Measurements from ENCODE around the gene CACNA2D3.

Gene CACNA2D3

DNA sequence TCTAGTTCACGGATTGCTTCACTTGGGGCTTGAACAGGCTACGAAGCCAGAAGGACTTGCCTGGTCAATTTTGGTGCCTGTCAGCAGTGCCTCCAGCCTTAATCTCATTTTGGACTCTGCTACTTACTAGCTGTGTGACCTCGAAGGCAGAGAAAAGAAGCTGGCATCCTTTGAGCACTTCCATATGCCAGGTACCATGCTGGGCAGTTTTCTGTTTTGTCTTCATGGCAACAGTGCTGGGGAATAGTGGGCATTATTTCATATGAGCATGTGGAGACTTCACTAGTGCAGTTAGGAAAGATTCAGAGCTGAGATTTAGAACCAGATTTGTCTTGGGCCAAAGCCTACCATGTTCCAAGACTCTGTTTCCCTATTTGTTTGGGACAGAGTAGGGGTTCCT lies 713.3 kb downstream of the CACNA2D3 start:
- no peak for DNase-seq

DNA sequence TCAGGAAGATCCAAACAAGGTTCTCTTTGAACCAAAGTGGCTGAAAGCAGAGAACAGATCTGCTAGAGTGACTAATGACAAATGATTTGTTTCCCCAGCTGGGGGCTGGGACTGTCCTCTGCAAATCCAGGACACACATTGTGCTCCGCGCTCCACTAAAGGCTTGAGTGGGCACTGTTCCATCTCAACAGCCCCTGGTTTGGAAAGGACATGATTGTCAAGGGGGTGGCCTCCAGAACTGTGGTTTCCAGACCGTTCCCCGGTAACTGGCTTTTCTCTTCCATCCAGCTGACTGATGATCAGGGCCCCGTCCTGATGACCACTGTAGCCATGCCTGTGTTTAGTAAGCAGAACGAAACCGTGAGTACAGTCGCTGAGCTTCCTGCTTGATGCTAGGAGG lies 714.5 kb downstream of the CACNA2D3 start:
- DNase-seq: no peak

DNA sequence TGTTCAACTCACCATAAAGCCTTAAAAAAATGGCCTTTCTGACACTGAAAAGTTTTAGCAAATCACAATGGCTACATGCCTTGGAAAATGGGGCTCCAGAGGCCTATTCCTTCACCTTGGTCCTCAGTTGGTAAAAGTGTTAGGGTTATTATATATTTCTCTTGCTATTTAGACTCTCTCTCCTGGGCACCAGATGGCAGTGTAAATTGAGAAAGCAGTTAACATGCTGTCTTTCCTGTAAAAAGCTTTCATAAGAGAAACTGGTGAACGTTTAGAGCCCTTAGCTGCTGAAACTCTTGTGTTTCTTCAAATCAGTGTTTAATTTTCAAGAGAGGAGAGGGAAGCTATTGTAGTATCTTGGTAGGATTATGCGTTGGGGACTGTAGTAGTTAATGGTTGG lies 715.6 kb downstream of the CACNA2D3 start:
- no peak for DNase-seq

DNA sequence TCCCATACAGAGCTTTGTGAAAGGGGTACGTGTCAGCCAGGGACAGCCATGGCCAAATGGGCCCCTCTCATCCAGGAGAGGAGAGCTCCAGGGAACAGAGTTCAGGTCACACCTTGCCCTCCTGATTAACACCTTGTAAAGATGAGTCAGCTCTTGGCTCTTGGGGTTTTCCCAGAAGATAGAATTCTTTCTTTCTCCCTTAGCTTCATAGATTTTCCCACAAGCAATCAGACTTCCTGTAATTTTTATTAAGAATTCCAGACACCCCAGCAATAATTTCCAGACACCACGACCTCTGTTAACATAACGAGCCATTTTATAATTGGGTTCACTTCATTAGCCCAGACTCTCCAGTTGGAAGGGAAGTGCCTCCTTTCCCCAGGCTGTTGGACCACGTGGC lies 719.1 kb downstream of the CACNA2D3 start:
- no peak for DNase-seq

DNA sequence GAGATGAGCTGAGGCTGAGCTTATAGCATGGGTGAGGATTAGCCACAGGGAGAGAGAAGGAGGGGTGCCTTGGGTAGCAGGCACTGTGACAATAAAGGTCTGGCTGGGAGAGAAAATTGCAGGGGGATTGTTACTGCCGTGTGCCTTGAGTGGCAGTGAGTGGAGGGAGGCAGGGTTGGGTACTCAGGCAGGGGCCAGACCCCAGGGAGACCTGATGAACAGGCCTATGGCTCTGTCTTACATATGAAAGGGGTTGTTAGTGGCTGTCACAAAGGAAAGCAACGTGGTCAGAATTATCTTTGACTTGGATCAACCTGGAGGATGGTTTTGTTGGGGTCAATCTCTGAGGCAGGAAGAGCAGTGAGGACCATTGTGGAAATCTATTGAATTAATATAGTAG lies 721.0 kb downstream of the CACNA2D3 start:
- DNase-seq: no peak

DNA sequence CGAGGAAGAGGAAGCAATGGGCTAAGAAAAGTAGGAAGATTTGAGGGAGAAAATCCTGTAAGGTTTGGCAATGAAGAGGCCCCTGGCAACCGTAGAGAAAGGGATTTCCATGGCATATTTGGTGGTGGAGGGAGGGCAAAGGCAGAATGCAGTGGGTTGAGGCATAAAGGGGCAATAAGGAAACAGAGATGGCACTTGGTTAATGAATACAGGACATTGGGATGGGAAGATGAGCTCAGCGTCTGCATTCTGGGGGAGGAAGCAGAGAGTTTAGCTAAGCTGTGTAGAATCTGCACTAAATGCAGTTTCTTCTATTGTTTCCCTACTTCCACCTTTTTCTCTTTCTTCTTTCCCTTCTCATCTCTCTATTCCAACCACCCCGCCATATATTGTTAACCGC lies 721.9 kb downstream of the CACNA2D3 start:
- DNase-seq: no peak

DNA sequence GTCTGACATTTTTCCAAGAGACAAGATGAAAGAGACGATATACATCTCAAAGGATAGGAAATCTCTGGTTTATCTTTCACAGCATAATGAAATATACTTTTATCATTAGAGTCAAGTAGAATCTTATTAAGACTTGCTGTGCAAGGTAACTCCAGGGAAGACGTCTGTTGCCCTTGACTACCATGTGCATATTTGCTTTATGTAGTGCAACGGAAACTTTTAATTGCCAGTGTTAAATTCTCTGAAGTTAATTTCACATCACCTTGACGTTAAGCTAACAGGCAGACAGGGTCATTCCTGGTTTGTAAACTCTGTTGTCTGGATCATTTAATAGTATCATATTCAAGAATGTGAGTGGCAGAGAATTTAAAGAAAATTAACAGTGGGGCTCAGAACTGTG lies 722.7 kb downstream of the CACNA2D3 start:
- no peak for DNase-seq

DNA sequence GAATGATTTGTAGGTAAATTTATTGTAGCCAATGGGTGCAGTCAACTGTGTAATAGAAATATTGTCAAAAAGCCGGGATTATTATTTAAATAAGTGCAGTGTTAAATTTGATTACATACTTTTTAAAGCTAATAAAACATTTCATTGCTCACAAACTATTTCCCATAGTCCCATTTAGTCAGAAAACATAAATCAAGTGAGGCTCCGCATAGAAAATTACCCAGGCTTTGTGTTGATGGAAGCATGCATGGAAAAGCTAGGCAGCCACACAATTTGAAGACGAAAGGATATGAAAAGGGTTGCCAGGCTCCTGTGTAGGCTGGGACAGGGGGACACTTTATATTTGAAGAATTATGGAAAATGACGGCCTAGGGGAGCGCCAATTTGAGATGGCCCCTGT lies 723.2 kb downstream of the CACNA2D3 start:
- DNase-seq: no peak

DNA sequence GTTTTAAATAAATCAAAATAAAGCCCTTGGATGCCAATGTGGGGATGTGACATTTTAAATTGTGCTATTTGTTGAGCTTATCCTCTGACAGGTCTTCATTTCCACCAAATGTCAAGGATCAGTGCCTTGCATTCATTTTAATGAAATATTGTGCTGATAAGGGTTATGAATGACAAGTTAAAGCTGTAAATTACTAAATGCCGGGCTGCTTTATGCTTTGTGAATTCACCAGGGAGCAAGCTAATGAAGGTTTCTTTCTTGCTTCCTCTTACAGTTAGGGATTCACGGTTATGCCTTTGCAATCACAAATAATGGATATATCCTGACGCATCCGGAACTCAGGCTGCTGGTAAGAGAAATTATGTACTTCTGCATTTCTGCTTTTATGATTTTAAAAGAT lies 723.8 kb downstream of the CACNA2D3 start:
- no peak for DNase-seq

DNA sequence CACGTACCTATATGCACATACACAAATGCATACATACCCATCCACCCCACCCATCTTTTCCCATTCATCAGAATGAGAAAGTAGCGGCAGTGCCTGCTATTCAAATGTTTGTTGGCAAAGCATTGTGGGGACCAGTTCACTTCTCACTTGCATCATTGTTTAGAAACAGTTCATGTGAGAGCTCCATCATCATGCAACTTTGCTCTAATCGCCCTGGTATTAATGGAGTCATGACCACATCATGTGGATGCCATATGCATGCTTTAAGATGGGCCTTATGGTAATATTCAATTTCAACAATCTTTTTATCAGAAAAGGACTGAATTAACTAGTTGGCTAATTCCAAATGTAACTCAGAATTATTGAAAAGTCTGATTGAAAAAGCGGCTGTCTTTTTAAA lies 725.0 kb downstream of the CACNA2D3 start:
- DNase-seq: no peak

DNA sequence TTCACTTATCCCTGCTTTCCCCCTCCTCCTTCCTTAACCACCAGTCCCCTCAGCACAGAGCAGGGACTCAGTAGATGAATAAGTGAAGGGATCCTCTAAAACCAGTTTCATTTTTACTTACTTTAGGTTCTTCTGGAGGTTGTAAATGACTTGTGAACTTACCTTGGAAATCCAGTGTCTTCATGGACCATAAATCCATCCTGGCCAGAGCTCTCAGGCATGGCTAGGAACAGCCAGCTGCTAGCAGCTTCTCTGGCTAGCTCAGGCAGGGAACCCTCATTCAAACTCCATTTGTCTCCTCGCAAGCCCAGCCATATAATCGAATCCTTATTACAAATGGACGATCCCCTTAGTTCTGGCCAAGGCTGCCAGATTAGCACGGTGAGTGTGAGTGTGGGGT lies 727.0 kb downstream of the CACNA2D3 start:
- no peak for DNase-seq

DNA sequence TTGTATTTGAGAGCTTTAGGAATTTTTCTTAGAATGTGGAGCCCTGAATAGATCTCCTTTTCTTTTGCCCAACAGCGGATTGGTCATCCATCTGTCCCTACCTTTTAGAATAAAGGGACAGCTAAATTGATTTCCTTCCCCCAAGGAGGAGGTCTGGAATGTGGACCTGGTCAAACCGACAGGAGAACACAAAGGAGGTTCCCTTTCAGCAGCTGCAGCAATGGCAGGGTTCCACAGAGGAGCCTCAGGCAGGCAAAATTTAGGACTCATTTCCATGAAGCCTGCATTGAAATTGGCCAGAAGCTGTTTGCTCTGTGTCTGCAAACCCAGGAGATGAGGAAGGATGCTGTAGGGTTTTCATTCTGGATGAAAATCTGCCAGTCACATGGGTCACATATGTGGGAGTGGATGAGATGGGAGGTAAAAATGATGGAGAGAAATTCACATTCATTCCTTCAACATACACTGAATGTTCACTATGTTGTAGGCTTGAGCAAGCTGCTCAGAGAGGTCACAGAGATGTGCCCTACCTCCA lies 728.2 kb downstream of the CACNA2D3 start:
- no peak for DNase-seq

DNA sequence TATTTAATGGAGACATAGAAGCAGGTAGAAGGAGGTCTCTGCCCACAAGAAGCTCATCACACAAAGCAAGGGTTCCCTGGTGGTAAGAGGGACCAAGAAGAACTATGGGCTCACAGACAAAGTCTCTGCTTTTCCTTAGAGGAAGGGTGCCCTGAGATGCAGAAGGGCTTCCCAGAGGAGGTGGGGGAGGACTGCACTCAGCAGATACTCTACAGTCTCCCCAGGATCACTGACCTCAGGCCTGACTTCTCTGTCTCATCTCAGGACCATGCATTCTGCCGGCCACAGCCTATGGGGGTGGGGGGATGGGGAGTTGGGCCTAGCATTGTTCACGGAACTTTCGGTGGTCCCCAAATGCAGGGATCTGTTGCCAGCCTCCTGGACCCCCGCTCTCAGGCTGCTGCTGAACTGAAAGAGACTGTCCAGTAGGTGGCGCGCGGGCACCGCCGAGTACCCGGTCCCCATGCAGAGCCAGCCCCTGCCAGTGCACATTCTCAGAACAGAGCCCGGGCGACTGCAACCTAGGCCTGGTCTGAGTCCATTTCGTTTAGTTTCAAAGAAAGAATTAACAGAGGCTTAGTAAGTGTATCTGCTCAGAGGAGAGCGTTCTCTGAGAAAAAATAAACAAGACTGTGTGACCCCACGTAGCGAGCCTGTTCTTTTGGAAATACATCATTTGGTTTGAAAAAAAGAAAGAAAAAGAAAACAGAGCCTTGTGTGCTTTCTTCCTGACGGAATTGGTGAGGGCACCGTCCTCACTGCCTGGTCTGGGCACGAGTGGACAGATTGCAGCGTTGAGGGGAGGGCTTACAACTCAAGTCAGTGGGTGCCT lies 731.4 kb downstream of the CACNA2D3 start:
- peak; percentile 57 for DNase-seq

DNA sequence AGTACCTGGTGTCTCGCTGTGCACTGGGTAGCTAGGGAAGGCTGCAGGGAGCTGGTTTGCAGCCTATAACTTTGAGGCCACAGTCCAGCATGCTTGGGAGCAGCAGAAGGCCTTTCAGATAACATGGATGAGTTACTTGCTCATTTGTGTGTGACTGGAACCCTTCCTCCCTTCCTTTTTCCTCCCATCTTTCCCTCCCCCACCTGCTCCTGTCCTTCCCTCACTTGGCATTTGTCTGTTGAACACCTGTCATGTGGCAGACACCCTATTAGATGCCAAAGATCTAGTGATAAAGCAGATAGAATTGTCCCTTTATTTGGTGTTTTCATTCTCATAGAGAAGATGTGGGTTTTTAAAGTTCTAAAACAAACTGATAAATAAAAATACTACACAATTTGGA lies 733.9 kb downstream of the CACNA2D3 start:
- DNase-seq: no peak

DNA sequence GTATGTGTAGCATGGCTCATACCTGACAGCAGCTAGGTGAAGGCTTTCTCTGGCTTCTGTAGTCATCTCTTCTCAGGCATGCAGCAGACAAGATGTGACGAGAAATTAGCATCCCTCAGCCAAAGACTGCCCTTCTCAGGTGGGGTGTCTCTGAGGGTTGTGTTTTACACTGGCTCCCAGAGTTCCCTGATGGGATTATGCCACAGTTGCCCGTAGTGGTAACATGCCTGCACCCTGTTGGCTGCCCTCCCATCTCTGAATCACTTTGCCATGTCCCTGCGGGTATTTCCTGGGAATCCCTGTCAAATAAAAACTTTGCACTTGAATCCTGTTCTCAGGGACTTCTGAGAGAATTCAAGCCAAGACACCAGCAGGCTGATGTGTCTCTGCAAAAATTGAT lies 735.0 kb downstream of the CACNA2D3 start:
- no peak for DNase-seq

DNA sequence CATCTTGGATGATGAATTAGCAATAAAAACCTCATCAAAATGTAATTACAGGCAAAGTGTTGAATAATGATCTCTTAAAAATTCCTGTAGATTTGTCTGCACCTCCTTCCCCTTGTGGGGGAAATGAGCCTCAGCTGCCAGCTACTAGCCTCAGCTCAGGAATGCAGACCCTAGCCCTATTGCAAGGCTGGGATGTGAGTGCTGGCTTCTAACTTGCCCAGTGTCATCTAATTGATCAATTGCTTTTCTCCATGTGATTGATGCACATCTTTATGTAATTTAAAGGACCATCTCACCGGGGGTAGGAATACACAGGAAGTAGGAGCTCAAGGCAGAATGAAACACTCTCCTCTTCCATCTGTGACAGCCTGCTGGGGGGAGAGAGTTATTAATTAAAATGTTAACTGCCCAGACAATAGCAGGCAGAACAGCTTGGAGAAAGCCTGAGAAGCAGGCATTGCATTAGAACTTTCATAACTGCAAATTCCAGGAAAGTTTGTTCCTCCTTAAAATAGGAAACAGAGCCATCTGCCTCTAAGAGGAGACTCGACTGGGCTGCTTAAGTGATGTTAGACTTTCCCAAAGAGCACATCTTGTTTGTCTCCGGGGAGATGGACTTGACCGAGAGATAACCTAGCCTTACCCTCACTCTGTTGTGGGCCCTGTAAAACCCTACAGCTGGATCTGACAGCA lies 735.9 kb downstream of the CACNA2D3 start:
- DNase-seq: no peak

DNA sequence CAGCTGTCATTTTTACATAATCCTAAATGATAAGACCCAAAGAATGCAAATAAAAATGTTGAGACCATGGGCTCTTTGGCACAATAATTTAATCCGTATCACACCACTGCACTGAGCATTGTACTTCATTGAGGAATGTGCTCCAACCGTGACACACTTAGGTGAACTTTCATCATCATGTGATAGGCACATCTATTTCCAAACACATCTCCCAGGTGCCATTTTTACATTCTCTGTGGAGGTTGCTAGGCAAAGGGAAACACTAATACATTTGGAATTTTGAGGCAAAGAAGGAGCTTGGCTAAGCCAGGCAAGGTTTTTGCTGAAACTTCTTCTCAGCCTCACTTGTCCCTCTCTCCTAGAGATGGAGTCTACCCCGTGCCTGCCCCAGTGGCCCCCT lies 736.8 kb downstream of the CACNA2D3 start:
- no peak for DNase-seq

DNA sequence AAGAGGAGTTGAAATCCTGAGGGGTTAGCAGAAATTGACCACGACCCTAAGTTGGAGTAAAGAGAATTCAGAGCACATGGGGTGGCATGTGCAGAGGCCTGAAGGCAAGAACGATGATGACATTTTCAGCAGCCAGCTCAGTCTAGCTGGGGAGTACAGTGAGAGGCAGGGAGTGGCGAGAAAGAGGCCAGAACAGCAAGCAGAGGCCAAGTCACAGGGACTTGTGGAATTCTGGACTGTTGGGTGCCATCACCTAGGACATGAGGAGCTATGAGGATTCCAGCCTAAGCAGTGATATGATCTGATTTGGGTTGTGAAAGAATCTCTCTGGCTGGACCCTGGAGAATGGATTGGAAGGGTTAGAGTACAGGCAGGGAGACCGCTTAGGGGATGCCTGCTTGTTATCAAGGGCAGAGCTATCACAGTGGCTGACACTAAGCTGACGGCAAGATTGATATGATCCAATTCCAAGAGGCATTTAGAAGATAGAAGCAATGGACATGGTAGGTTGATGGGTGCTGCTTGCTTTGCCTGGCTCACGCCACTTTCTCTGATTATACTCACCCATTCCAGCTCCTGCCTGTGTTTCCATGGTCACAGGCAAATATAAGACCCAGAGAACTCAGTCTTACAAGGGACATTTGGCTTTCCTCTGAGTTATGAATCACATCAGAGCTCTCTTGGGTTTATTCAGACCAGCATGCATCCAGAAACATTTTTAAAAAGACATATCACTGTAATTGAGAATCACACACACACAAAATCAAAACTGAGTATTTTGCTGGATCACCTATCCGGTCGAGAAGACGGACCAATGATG lies 739.1 kb downstream of the CACNA2D3 start:
- no peak for DNase-seq

DNA sequence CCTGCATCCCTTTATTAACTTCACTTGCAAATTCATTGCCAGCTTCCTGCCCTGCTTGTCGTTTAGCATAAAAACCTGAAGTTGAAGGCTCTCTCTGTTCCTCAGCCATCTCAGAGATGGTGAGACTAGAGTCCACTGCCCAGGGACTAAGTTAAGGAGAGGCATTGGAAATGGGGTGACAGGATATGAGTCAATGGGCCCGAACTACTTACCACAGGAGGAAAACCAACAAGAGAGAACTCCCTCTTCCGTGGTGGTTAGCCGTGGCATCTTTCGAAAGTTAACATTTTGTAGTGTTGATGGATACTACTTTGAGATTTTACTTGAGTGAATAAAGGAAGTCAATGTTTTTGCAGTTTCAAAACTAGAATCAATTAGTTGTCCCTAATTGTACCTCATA lies 740.2 kb downstream of the CACNA2D3 start:
- no peak for DNase-seq

DNA sequence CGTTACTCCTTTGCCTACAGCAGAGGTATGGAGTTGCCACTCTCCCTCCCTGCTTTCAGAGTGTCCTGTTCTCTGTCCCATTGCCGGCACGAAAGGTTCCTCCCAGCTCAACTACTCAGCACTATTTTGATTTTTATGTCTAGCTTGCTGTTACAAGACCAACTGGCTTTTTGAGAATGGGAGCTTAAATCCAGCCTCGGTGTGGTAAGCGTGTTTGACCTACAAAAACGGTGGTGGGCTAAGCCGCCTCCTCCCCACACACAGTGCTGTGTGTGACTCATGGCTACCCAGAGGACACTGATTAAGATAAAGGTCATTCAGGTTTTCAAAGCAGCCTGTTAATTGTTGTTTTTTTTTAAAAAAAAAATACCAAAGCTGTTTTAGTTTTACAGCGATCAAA lies 741.0 kb downstream of the CACNA2D3 start:
- no peak for DNase-seq

DNA sequence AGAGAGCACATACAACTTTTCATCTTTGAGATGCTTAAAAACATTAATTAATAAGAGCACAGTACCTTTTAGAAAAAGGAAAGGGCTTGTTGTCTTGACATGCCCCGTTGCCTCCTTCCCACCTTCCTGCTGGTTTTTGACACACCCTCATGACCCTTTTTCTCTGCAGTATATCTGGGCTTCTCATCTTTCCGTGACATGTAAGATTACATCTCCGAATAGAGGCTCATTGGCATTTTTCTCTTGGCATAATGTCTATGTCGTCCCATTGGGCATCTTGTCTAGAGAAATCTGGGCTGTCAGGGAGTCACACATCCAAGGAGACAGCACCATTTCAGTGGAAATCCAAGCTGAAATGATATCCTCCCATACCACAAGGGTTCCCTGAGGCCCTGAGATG lies 741.4 kb downstream of the CACNA2D3 start:
- DNase-seq: no peak

DNA sequence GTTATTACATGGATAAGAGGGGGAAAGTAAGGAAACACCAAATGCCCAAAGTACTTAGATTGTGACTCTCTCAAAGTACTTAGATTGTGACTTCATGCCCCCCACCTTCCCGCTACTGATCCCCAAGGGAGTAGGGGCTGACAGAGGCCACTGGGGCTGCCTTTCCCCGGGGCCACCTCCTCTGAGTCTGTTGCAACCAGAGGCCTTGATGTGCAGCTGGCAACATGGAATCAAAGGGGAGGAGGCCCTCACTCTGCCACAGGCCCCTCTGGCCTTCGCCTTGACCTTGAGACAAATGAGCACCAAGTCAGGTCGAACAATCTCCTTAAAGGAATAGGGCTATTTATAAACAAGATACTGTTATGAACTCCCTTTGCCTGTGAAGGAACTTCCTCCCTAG lies 743.0 kb downstream of the CACNA2D3 start:
- no peak for DNase-seq

DNA sequence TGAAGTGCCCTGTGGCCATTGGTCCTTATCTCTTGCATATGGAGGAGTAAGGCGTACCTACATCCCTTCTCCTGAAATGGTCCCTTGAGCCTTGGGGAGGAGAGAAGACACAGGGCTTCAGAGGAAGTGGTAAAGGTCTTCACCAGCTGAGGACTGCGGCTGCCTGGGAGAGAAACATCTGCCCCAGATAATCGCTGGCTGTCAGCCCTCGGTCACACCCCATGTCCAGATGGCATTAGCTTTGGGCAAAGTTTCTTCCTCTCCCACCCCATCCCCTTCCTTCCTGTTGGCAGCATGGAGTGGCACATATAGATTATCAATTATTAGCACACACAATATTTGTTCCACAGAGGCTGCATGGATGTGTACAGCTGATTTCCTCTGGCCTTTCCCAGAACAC lies 743.9 kb downstream of the CACNA2D3 start:
- no peak for DNase-seq

DNA sequence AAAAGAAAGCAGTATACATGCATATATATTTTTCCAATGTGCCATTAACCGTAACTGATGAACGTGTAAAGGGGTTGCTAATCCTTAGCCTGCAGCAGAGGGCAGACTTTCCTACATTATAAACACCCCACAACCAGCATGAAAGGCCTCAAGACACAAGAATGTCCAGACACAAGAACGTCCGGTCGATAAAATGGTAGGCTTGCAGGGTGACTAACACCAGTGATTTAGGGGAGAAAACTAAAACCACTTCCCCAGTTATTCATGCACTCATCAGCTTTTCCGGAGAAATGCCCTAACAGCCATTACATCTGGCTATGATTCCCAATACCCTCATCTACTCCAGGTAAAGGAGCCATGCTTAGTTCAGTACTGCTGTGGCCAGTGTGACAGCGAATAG lies 748.1 kb downstream of the CACNA2D3 start:
- no peak for DNase-seq

All from activated CD4-positive, alpha-beta T cell treated with anti-CD3 and anti-CD28 coated beads, Interleukin-10, Interleukin-2, amounts not matched to agents 100 ng/mL and 50 ng/mL, durations not matched to agents 16 hours and 8 hours (primary cell).